HG02571 (cell line): ENCODE results near the gene NLGN1.
A peak's percentile ranks its signal among the peaks of the same experiment; 100 is the strongest.
"Not testable (repeated sequence)": the region's sequence is repeated elsewhere in the genome, so short reads cannot be mapped to it uniquely, and the experiment has no call there.

ENCODE experiments used
- ATAC-seq: cut with Tn5 transposase; IDR thresholded peaks from one replicate; pipeline ENCODE4 v1.9.1; 2021; ENCODE audit warnings: mild to moderate bottlenecking, moderate library complexity; ENCODE audit not compliant: unreplicated experiment

Gene NLGN1

DNA sequence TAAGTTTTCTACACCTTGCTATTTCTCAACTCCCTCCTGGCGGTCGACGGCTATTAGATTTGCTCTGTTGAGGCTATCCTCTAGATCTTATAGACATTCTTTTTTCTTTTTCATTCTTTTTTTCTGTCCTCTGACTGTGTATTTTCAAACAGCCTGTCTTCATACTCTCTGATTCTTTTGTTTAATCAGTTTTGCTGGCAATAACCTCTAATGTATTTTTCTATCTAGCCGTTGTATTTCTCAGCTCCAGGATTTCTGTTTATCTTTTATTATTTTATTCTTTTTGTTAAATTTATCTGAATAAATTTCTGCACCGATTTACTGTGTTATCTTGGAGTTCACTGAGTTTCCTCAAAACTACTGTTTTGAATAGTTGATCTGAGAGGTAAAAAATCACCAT lies 31.5 kb downstream of the NLGN1 start:
- ATAC-seq: no peak

DNA sequence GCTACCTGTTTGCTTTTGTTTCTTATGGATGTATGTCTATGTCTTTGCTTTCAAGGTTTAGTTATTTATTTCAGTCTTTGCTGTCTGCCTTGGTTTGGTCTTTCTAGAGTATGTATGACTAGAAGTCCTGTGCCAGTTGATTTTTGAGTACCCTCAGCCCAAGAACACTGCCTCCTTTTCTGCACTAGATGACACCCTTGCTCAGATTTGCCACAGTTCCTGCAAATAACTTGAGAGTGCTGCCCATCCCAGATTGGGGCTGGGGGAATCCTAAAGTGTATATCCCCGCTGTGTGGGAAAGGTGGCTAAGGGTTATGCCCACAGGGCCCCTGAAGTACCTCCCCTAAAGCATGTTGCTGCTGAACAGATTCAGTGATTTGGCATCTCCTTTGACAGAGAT lies 32.0 kb downstream of the NLGN1 start:
- no peak for ATAC-seq

DNA sequence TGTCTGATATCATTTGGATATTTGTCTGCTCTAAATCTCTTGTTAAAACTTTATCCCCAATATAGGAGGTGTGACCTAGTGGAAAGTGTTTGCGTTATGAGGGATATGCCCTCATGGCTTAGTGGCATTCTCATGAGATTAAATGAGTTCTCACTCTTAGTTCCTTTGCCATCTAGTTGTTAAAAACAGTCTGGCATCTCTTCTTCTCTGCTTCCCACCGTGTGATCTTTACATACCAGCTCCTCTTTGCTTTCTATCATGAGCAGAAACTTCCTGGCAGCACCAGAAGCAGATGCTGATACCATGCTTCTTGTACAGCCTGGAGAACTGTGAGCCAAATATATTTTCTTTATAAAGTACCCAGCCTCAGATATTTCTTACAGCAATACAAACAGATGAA lies 33.0 kb downstream of the NLGN1 start:
- ATAC-seq: no peak

DNA sequence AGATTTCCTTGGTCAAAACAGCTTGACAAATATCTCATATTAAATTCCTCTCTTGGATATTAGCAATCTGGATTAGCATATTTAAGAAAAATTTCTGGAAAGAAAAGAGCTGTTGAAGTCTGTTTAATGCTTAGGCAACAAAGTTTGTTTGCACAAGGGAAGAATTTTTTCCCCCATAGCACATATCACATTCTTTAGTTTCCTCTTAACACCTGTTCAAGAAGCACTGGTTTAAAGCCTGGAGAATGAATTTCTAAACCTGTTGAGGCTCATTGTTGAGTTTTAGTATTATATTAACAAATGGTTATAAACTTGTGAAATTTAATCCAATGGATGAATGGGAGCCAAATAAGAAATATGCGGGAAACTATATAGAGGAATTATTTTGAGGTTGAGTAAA lies 41.5 kb downstream of the NLGN1 start:
- ATAC-seq: no peak

DNA sequence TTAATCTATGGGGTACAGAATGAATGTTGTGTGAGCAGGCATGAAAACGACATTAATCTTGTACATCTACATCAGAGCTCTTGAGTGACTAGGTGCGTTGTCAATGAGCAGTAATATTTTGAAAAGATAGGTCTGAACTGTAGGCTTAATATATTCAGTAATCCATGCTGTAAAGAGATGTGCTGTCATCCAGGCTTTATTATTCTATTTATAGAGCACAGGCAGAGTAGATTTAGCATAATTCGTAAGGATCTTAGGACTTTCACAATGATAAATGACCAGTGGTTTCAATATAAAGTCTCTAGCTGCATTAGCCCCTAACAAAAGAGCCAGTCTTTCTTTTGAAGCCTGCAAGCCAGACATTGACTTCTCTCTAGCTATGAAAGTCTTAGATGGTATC lies 43.0 kb downstream of the NLGN1 start:
- ATAC-seq: no peak

DNA sequence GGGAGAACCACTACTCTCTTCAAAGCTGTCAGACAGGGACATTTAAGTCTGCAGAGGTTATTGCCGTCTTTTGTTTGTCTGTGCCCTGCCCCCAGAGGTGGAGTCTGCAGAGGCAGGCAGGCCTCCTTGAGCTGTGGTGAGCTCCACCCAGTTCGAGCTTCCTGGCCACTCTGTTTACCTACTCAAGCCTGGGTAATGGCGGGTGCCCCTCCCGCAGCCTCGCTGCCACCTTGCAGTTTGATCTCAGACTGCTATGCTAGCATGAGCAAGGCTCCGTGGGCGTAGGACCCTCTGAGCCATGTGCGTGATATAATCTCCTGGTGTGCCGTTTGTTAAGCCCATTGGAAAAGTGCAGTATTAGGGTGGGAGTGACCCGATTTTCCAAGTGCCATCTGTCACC lies 54.0 kb downstream of the NLGN1 start:
- not testable (repeated sequence) for ATAC-seq

DNA sequence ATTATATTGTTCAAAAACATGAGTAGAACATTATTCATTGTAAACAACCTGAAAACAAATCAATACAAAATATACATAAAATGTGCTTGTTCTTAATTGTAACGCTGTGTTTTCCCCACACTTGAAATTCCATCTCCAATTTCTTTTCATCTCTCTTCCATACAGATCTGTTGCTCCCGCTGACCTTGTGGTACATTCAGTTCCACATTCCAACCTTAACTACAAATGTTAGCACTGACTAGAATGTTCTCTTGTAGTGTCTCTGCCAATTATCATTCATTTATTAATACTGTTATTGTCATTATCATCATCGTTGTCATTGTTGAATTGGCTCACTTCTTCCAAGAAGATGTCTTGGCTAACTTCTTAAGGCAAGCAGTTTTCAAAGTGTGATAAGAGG lies 65.7 kb downstream of the NLGN1 start:
- ATAC-seq: no peak

DNA sequence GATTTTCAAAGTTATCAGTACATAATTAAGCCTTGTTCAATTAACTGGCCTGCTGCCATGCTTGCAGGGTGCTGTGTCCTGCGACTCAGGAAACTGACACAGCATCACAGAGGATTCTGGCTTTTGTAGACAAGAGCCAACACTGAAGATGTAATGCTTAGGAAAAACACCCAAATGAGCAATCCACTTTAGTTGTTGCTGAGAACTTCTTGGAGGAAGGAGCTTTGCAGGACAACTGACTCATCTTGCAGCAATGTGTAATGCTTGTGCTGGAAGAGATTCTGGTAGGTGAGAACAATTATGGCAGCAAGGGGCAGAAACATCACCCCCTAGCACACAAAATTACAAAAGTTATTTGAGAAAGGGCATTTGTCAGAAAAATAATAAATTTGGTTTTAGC lies 67.6 kb downstream of the NLGN1 start:
- no peak for ATAC-seq

DNA sequence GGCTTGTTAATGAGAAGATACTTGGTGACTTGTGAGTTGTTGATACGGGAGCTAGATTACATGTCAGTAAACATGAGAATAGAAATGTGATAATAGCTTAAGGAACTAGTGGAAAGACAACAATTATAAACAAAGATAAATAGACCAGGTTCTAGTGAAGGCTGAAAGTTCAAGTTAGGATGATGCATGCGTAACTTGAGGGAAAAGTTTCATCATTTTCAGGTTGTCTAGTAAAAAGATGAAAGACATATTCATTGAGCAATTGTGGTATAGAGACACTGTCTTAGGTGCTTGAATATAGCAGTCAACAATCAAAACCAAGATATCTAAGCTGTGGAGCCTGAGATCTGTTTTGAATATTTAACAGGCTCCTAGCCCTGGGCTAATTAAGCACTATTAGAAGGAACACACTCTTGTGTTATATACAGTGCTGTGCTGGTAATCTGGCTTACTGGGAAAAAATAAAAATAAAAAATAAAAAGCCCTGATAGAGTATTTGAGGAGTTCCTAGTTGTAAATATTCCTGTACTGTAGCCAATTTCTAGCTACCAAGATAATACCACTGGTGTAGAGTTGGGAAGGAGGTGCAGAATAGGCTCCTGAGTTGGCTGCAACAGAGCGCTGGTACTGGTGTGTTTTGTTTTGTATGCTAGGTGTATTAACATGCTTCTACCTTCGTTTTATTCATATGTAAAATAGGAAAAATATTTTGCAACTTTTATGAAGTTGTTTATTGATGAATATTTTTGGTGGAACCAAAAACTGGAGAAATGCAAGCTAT lies 68.5 kb downstream of the NLGN1 start:
- ATAC-seq: no peak

DNA sequence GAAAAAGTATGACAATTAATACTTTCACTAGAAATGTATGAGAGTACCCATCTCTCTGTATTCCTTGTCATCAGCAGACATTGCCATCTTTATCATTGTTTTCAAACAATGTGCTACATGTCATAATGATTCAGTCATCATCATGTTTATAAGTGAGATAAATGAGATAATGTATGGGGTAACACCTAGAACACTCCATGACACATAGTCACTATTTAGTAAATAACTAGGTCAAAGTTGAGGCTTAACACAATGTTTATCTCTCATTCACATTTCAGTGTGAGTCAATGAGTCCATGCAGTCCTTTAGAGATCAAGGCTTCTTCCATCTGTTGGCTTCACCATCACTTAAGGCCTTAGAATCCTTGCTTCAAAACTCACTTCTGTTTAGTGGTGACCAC lies 70.0 kb downstream of the NLGN1 start:
- no peak for ATAC-seq

DNA sequence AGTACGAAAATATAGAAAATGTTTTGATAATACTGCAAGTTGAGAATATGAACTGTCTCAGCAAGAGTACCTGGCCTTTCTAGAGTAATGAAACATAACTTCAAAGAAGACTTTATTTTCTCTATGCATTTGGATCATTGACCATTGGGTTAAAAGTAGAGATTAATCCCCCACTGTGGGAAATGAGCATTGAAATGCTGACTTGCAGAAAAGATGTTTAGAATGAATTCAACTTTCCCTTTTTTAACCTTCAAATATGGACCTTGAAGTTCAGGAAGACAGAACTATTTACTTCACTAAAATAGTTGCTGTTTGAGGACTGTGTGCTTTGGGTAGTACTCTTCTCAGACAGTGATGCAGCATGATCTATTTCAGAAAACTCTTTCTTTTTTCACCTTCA lies 75.7 kb downstream of the NLGN1 start:
- ATAC-seq: no peak

DNA sequence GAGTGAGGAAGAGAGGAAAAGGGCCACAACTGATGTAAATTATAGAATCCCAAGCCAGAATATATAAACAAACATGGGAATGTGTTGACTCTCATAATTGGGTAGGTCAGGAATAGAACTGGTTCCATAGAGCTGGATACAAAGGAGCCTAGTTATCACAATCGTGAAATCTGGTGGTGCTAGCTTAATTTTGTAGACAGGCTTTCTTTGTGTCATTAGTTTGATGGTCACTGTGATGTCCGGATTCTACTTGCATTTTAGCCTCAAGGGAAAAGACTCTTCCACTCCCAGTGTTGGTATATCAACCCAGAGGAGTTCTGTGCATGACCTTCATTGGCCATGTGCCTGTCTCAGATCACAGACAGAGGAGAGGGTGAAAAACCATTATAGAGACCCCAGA lies 81.8 kb downstream of the NLGN1 start:
- ATAC-seq: no peak

DNA sequence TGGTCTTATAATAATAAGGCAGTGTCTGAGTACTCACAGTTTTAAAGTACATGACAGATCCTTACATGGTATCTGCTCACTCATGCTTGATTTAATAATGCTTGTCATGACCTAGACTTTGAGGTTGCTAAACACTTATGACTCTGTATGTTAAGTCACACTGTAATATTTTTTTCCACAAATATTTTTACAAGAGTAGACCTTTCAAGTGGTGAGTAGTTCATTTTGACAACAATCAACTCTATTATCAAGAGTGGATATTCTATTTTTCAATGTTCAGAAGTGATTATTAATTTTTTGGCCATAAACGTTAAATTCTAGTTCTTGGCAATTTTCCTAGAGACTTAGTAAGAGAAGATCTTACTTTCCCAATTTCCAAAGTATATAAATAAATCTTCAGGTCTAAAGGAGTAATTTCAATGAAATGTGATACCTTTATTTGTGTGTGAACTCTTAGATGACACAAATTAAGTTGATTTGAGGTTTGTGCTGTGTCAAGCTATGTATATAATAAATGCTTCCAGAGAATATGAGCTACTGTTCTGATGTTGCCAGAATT lies 104.5 kb downstream of the NLGN1 start:
- no peak for ATAC-seq

DNA sequence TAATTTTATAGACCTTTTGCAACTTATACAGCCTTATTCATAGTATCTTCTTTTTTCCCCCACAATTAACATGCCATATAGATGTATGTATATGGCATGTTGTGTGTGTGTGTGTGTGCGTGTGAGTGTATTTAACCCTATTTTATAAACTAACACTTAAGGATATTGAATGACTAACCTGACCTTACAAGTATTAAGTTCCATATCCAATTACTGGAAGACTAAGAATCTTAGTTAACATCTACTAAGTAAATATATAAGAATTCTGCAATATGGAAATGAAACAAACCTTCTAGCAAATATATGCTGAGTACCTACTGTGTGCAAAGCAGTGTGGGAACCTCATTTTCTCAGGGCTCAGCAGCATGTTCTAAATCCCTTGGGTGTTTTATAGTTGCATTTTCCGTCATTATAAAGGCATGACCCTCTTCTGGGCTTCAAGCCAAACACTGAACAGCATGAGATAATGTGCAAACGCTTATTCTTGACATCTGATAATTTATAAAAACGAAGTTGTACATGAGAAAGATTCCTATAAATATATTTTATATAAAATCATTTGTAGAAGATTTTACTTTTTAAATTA lies 105.5 kb downstream of the NLGN1 start:
- no peak for ATAC-seq

DNA sequence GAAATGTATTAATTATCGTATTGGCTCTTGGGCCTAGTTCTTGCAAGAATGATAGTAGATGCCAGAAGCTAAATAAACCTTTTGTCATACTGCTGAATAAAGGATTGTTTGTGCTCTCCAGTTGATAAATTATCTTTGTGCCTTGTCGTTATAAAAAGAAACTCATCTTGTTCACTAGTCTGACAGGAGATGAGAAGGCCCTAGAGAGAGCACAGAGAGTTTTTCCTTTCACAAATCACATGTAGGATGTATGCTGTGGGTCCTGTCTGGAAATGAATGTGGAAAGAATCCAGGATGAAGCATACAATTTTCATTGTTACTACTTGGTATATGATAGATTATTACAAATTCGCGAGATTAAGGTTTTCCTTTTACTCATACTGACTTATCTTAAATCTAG lies 113.0 kb downstream of the NLGN1 start:
- ATAC-seq: no peak

DNA sequence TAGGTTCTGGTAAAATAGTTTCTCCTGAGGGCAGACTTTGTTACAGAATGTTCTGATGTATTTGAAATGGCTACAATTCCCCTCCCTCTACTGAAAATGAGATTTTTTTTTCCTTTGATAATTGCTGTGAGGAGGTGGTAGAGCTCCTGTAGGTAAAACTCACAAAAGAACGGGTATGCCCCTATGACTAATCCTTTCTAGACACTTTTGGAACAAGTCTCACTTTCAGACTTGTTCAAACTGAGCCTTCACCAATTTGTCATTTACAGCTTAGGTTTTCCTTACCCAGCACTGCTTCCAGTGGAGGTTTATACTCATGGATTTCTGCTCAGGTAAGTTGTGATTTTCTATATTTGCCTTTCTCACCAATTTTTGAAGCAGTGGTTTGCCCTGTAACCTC lies 115.6 kb downstream of the NLGN1 start:
- peak; percentile 69 for ATAC-seq

DNA sequence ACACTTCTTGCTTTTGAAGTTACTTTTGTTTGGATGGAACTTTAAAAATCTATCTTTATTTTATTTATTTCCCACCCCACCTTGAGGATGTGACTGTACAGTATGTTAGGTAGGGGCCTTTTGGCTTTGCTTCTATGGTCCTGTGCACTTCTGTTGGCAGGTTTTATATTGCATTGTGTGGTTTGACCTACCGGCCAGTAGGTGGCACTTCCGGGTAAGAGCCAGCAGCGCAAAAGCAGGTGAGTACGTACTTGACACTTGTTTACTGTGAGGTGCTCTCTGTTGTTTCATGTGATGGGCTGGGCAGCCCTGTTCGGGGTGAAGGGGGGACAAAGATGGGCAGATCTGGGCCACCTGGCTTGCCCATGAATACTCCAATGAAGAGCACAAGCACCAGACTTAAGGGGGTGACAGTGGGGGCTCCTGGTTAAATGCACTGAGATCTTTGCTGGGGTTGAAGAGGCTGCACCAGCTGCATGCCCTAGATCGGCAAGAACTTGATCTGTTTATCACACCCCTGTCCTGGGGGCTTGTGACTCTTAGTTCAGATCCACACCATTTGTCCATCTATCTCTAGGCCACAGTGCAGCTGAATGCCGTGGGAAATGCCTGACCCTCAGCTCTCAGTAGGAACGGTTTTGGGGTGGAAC lies 131.6 kb downstream of the NLGN1 start:
- ATAC-seq: no peak

DNA sequence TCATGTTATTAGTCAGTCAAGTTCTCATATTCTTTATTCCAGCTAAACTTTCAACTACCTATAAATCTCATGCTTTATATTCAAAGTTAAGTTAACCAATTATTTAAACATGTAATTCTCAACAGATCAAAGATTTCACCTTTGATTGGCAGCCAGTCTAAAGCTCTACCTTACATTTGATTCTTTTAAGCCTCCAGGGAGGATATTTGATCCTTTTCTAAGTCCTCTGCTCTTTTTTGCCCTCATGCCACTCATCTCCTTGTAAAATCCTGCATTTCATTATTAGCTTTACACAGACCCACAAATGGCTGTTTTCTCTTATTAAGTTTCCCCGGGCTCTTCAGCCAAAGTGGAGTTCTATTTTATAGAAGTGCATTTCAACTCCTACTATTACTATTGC lies 134.1 kb downstream of the NLGN1 start:
- ATAC-seq: no peak

DNA sequence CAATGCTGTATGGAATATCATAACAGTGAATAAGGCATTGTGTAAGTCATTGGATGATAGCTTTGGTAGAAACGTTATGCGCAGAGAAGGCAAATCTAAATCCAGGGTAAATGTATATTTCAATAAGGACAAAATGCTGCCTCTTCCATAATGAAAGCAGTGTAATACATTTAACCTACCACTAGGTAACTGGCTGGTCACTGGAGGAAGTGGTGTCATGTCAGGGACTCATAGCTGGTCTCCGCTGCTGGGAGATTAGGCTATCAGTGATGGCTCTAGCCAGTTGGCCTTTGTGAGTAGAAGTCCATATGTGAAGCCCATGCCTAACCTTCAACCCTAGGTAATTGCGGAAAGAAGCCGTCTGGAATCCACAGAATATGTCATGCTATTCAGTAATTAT lies 140.9 kb downstream of the NLGN1 start:
- no peak for ATAC-seq

DNA sequence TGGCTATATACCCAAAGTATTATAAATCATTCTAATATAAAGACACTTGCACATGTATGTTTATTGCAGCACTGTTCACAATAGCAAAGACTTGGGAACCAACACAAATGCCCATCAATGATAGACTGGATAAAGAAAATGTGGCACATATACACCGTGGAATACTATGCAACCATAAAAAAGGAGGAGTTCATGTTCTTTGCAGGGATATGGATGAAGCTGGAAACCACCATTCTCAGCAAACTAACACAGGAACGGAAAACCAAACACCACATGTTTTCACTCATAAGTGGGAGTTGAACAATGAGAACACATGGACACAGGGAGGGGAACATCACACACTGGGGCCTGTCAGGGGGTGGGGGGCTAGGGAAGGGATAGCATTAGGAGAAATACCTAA lies 148.0 kb downstream of the NLGN1 start:
- not testable (repeated sequence) for ATAC-seq

DNA sequence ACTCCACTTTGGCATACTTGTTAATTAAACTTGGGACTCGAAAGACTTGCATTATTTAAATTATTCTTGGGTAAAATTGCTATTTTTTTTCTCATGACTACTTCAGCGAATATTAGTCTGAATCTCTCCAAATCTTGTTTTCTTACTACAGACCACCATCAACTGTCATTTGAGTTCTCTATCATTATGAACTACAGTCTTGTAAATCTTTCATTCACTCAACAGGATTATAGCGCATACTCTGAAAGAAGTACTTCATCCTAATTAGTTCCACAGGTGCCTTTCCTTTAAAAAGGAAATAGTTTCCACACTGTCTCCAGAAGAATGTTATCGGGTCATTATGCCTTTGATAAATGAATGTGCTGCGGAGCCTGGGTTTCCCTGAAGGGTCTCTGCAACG lies 149.5 kb downstream of the NLGN1 start:
- ATAC-seq: no peak

DNA sequence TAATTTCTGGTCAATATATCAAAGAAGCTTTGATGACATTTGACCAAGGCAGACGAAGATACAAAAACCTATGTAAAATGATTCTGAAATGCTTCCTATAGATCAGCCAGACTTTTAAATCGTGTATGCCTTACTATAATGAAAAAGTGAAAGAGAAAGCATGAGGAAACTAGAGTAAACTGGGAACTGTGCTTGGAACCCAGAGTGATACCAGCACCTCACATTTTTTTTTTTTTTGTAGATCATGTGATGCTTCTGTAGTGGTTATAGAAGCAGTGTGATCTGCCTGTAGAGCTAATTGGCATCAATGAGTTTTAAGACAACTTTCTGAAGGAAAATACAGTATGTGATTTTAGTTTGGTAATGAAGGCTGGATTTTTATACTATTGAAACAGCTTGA lies 150.7 kb downstream of the NLGN1 start:
- ATAC-seq: no peak
